Activated naive CD4-positive, alpha-beta T cell treated with anti-CD3 and anti-CD28 coated beads for 36 hours (primary cell): ENCODE data around the gene PITPNC1. TPM values are rescaled to one million over a fixed set of nuclear protein-coding genes. Genes with fewer than 3 reads are reported as not detected.
"Not testable (repeated sequence)": the region's sequence is repeated elsewhere in the genome, so short reads cannot be mapped to it uniquely, and the experiment has no call there.

ENCODE experiments used
- CTCF ChIA-PET: fragments of 350-600 bp; sonication (Branson Sonifier 250); formaldehyde crosslinking; loops from one replicate; lab custom pipeline; 2021; ENCODE audit warnings: antibody characterized with exemption; lab: Charles Lee
- DNase-seq: peaks from one replicate; pipeline ENCODE4 v3.0.0-alpha.2; 2020
- H3K27ac Mint-ChIP-seq: one replicate; pipeline ENCODE4 v1.8.0; 2021; ENCODE audit warnings: mild to moderate bottlenecking, mixed read lengths
- H3K27me3 Mint-ChIP-seq: one replicate; pipeline ENCODE4 v1.8.0; 2021; ENCODE audit warnings: low read depth, mixed read lengths
- H3K36me3 Mint-ChIP-seq: one replicate; pipeline ENCODE4 v1.8.0; 2021; ENCODE audit warnings: low read depth, mixed read lengths
- H3K4me1 Mint-ChIP-seq: one replicate; pipeline ENCODE4 v1.8.0; 2021; ENCODE audit warnings: low read depth, mixed read lengths
- H3K4me3 Mint-ChIP-seq: one replicate; pipeline ENCODE4 v1.8.0; 2021; ENCODE audit warnings: mild to moderate bottlenecking, moderate library complexity, mixed read lengths
- H3K9me3 Mint-ChIP-seq: one replicate; pipeline ENCODE4 v1.8.0; 2021; ENCODE audit warnings: mixed read lengths
- intact Hi-C: fragments of 100-400 bp; cut with micrococcal nuclease; formaldehyde crosslinking; loops from one replicate; pipeline ENCODE4 v1.15.1; 2023
- total RNA-seq, 2 experiments: library from RNA; stranded (reverse); gene quantifications; one replicate each; pipeline ENCODE4 v1.2.3, GENCODE V29; 2021

PITPNC1 gene
- total RNA-seq, 2 experiments from 2014 or later = 58.7 to 60.0 TPM

- peaks cover 80% of the 10 kb centered on the region for H3K4me1 Mint-ChIP-seq
Measured at GRCh38 chr17:67388536-67388935, 11.5 kb downstream of the PITPNC1 start.

DNA sequence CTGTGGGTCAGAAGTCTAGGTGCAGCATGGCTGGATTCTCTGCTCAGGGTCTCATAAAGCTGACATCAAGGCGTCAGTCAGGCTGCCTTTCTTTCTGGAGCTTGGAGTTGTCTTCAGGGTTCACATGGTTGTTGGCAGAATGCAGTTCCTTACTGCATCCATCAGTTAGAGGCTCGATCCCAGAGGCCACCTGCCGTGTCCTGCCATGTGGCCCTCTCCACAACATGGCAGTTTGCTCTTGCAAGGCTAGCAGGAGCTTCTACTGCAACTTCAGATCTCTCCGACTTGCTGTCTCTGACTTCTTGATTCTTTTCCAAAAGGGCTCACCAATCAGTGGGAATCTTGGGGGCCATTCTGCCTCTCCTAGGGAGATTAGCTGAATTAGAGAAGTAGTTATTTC lies 11.9 kb downstream of the PITPNC1 start:
- peak overlapping the region; percentile 54 for H3K27ac Mint-ChIP-seq
- H3K4me3 Mint-ChIP-seq = no peak overlapping the region
- DNase-seq = no peak
- H3K4me1 Mint-ChIP-seq = peaks cover 80% of the 10 kb centered on the region
- peaks cover 11% of the 10 kb centered on the region for H3K36me3 Mint-ChIP-seq
- no peaks in the 10 kb centered on the region for H3K9me3 Mint-ChIP-seq
- no peaks in the 10 kb centered on the region for H3K27me3 Mint-ChIP-seq
- CTCF ChIA-PET = interaction anchor here (0.6 to 8.1 kb wide), 12 partner anchors 9 to 216 kb away, joined by 3 to 167 read pairs (median 6); no protein-coding TSS in a partner anchor
- intact Hi-C loops = no loop called here

More at GRCh38 chr17:67388536-67388935, 11.5 kb downstream of the PITPNC1 start:
- Mint-ChIP-seq H3K36me3 (peaks cover 14% of the 10 kb centered on the region), H3K27ac (peak overlapping the region; percentile 69)
- H3K27me3 Mint-ChIP-seq, H3K4me3 Mint-ChIP-seq, intact Hi-C loops, H3K9me3 Mint-ChIP-seq: not testable (repeated sequence)
- CTCF ChIA-PET = interaction anchor here (0.6 to 8.1 kb wide), 15 partner anchors 10 to 217 kb away, joined by 3 to 167 read pairs (median 9); no protein-coding TSS in a partner anchor
- peak; percentile 50 for DNase-seq

- peaks cover 86% of the 10 kb centered on the region for H3K4me1 Mint-ChIP-seq
Measured at GRCh38 chr17:67390006-67390645, 13.0 kb downstream of the PITPNC1 start.

DNA sequence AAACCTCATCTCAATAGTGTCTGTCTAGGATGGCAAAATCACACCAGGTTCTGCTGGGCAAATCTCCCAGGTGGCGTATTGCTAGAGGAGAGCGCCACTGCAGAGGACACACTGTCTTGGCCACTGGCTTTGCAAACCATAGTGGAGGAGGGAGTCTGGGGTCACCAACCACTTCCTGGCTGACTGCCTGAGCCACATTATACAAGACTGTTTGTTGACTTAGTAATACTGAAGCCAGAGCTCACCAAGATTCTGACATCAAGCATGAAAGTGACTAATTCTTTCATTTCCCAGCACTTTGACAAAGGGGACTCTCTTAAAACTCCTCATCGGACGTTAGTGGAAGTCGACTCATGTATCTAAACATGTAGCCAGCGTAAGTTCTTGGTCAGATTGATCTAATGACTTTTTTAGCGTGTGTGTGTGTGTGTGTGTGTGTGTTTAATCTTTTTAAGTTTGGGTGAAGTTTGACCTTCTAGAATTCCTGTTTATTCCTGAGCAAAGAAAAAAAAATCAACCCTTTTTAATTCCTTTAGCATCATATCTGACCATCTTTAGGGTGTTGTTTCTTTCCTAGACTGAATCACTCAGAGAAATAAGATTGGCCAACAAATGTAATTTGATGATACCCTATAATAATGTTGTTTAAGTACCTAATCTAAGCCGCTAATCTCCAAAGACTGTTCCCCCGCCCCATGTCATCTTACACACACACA lies 13.7 kb downstream of the PITPNC1 start:
- peaks cover 12% of the 10 kb centered on the region for H3K36me3 Mint-ChIP-seq
- peak overlapping the region; percentile 62 for H3K4me3 Mint-ChIP-seq
- peak overlapping the region; percentile 99 for H3K27ac Mint-ChIP-seq
- no peaks in the 10 kb centered on the region for H3K27me3 Mint-ChIP-seq
- peaks cover 88% of the 10 kb centered on the region for H3K4me1 Mint-ChIP-seq
- peak; percentile 89 for DNase-seq
- CTCF ChIA-PET = interaction anchor here (0.6 to 8.1 kb wide), 8 partner anchors 10 to 84 kb away, joined by 3 to 167 read pairs (median 8); no protein-coding TSS in a partner anchor
- H3K9me3 Mint-ChIP-seq = no peaks in the 10 kb centered on the region
- intact Hi-C loops = loop anchor here (1.0 to 2.0 kb wide), 6 partner anchors 7 to 62 kb away; no protein-coding TSS in a partner anchor

More at GRCh38 chr17:67390006-67390645, 13.0 kb downstream of the PITPNC1 start:
- CTCF ChIA-PET = interaction anchor here (0.6 to 8.1 kb wide), 15 partner anchors 8 to 237 kb away, joined by 3 to 167 read pairs (median 4); no protein-coding TSS in a partner anchor
- peak overlapping the region; percentile 54 for H3K4me3 Mint-ChIP-seq
- DNase-seq = no peak
- H3K27ac Mint-ChIP-seq = peak overlapping the region; percentile 99
- intact Hi-C loops = loop anchor here (1.0 to 2.0 kb wide), 6 partner anchors 8 to 63 kb away; no protein-coding TSS in a partner anchor
- H3K9me3 Mint-ChIP-seq = no peaks in the 10 kb centered on the region
- H3K36me3 Mint-ChIP-seq = peaks cover 12% of the 10 kb centered on the region
- H3K27me3 Mint-ChIP-seq = no peaks in the 10 kb centered on the region

- H3K4me3 Mint-ChIP-seq = no peak overlapping the region
- peak overlapping the region; percentile 99 for H3K27ac Mint-ChIP-seq
- H3K36me3 Mint-ChIP-seq = peaks cover 11% of the 10 kb centered on the region
- intact Hi-C loops = no loop called here
- DNase-seq = peak; percentile 75
- peaks cover 80% of the 10 kb centered on the region for H3K4me1 Mint-ChIP-seq
- CTCF ChIA-PET = interaction anchor here (8.1 kb wide), 1 partner anchor 83 kb away, joined by 167 read pairs; no protein-coding TSS in a partner anchor
- no peaks in the 10 kb centered on the region for H3K9me3 Mint-ChIP-seq
- no peaks in the 10 kb centered on the region for H3K27me3 Mint-ChIP-seq
Measured at GRCh38 chr17:67392111-67392510, 15.0 kb downstream of the PITPNC1 start.

- Mint-ChIP-seq H3K9me3 (no peaks in the 10 kb centered on the region), H3K27ac (peak overlapping the region; percentile 99), H3K4me1 (peaks cover 79% of the 10 kb centered on the region), H3K27me3 (no peaks in the 10 kb centered on the region), H3K36me3 (peaks cover 24% of the 10 kb centered on the region), H3K4me3 (no peak overlapping the region)
- CTCF ChIA-PET = interaction anchor here (0.6 to 1.7 kb wide), 5 partner anchors 9 to 90 kb away, joined by 3 to 6 read pairs (median 3); no protein-coding TSS in a partner anchor
- no peak for DNase-seq
- intact Hi-C loops = no loop called here
Measured at GRCh38 chr17:67393809-67394397, 16.8 kb downstream of the PITPNC1 start.

- DNase-seq = no peak
- intact Hi-C loops = loop anchor here (1.0 kb wide), 1 partner anchor 22 kb away; no protein-coding TSS in a partner anchor
- peaks cover 76% of the 10 kb centered on the region for H3K4me1 Mint-ChIP-seq
- CTCF ChIA-PET = interaction anchor here (1.6 kb wide), 1 partner anchor 20 kb away, joined by 4 read pairs; no protein-coding TSS in a partner anchor
- peaks cover 20% of the 10 kb centered on the region for H3K36me3 Mint-ChIP-seq
- peak overlapping the region; percentile 96 for H3K27ac Mint-ChIP-seq
- no peaks in the 10 kb centered on the region for H3K27me3 Mint-ChIP-seq
- peak overlapping the region; percentile 74 for H3K4me3 Mint-ChIP-seq
- H3K9me3 Mint-ChIP-seq = no peaks in the 10 kb centered on the region
Measured at GRCh38 chr17:67399676-67400075, 22.6 kb downstream of the PITPNC1 start.

DNA sequence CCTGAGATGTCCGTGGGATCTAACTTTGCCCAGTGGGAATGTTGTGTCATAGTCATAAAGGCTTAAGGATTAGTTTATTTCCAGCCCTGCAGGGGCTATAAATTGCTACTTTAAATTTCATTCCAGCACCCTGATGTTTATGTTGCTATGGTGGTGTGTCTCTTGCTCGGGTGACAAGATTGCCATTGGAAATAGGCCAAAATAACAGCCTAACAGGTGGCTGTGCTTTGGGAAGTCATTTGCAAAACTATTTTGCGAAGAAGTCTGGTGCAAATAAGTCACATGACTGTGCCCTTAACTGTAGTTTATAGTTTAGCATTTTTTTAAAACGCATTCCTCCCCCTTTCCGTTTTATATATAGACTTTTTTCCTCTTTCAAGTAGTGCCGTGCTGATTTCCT lies 23.1 kb downstream of the PITPNC1 start:
- H3K27me3 Mint-ChIP-seq = no peaks in the 10 kb centered on the region
- peaks cover 75% of the 10 kb centered on the region for H3K4me1 Mint-ChIP-seq
- peak overlapping the region; percentile 74 for H3K4me3 Mint-ChIP-seq
- H3K27ac Mint-ChIP-seq = peak overlapping the region; percentile 96
- no peaks in the 10 kb centered on the region for H3K9me3 Mint-ChIP-seq
- CTCF ChIA-PET = no interaction called here
- intact Hi-C loops = loop anchor here (1.0 kb wide), 1 partner anchor 21 kb away; no protein-coding TSS in a partner anchor
- DNase-seq = no peak
- peaks cover 17% of the 10 kb centered on the region for H3K36me3 Mint-ChIP-seq

- no peaks in the 10 kb centered on the region for H3K27me3 Mint-ChIP-seq
- no peak for DNase-seq
- H3K36me3 Mint-ChIP-seq = peaks cover 19% of the 10 kb centered on the region
- H3K27ac Mint-ChIP-seq = peak overlapping the region; percentile 96
- peak overlapping the region; percentile 63 for H3K4me3 Mint-ChIP-seq
- no peaks in the 10 kb centered on the region for H3K9me3 Mint-ChIP-seq
- CTCF ChIA-PET = interaction anchor here (0.6 to 2.6 kb wide), 3 partner anchors 14 to 911 kb away, joined by 3 to 5 read pairs (median 3); no protein-coding TSS in a partner anchor
- intact Hi-C loops = no loop called here
- H3K4me1 Mint-ChIP-seq = peaks cover 70% of the 10 kb centered on the region
Measured at GRCh38 chr17:67401106-67401505, 24.0 kb downstream of the PITPNC1 start.

DNA sequence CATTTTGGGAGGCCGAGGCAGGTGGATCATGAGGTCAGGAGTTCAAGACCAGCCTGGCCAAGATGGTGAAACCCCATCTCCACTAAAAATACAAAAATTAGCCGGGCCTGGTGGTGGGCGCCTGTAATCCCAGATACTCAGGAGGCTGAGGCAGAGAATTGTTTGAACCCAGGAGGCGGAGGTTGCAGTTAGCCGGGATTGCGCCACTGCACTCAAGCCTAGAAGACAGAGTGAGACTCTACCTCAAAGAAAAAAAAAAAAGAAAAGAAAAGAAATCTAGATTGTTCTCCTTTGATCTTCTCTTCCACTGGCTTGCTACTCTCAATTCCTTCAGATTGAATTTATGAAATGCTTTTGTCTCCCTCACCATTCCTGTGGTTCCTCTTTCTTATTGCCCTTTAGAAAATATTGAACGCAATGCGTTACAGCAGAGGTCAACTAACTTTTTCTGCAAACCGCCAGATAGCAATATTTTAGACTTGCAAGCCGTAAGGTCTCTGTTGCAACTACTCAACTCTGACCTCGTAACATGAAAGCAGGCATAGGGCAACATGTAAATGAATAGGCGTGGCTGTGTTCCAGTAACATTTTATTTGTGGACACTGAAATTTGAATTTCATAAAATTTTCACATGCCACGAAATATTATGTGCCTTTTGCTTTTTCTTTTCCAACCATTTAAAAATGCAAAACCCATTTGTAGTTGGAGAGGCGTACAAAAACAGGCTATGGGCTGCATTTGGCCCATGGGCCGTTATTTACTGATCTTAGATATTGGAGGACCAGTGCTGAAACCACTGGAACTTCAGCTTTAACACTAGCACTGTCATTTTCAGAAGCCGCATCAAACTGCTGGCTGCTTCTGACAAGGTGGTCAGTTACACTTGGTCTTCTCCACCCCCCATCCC lies 24.8 kb downstream of the PITPNC1 start:
- Mint-ChIP-seq H3K27ac (peak overlapping the region; percentile 96), H3K27me3 (no peaks in the 10 kb centered on the region), H3K36me3 (peaks cover 20% of the 10 kb centered on the region), H3K4me1 (peaks cover 74% of the 10 kb centered on the region), H3K9me3 (no peaks in the 10 kb centered on the region), H3K4me3 (no peak overlapping the region)
- intact Hi-C loops = no loop called here
- CTCF ChIA-PET = interaction anchor here (0.6 to 2.6 kb wide), 2 partner anchors 15 to 910 kb away, joined by 3 to 5 read pairs; no protein-coding TSS in a partner anchor
- DNase-seq = no peak

GRCh38 chr17:67403065-67403464 lies 26.0 kb downstream of the PITPNC1 start:
- H3K27me3 Mint-ChIP-seq = no peaks in the 10 kb centered on the region
- peaks cover 14% of the 10 kb centered on the region for H3K36me3 Mint-ChIP-seq
- no peaks in the 10 kb centered on the region for H3K9me3 Mint-ChIP-seq
- H3K27ac Mint-ChIP-seq = peak overlapping the region; percentile 67
- DNase-seq = no peak
- intact Hi-C loops = no loop called here
- H3K4me1 Mint-ChIP-seq = peaks cover 73% of the 10 kb centered on the region
- CTCF ChIA-PET = interaction anchor here (1.2 to 2.6 kb wide), 2 partner anchors 9 to 16 kb away, joined by 3 to 5 read pairs; no protein-coding TSS in a partner anchor
- no peak overlapping the region for H3K4me3 Mint-ChIP-seq
